Esophagus squamous epithelium (tissue), 5 donors: ENCODE measurements around the gene VAMP2. TPM values are rescaled to one million over a fixed set of nuclear protein-coding genes. Genes with fewer than 3 reads are reported as not detected.

Experiments
- DNase-seq: peaks from one replicate; lab custom pipeline; 2025; lab: John Stamatoyannopoulos, UW
- H3K27ac ChIP-seq, 4 donors: fragments of 200-600 bp; sonication (generic); one replicate each; pipeline ENCODE4 v1.5.1; 2016 to 2019; ENCODE audit warnings: mild to moderate bottlenecking in 1 of 4
- H3K27me3 ChIP-seq, 4 donors: fragments of 200-600 bp; sonication (generic); 1 replicate in 3 of 4; 2 replicates in 1 of 4; pipeline versions ENCODE4 v1.5.1 to v1.6.0; 2017 to 2021; ENCODE audit warnings: antibody characterized with exemption in 1 of 4
- H3K36me3 ChIP-seq, 3 donors: fragments of 200-600 bp; sonication (generic); one replicate each; pipeline ENCODE4 v1.5.1; 2016 to 2019
- H3K4me1 ChIP-seq, 3 donors: fragments of 200-600 bp; sonication (generic); one replicate each; pipeline ENCODE4 v1.5.1; 2017 to 2019
- H3K4me3 ChIP-seq, 4 donors: fragments of 200-600 bp; sonication (generic); 1 replicate in 3 of 4; 2 replicates in 1 of 4; pipeline ENCODE4 v1.5.1; 2016 to 2019; ENCODE audit warnings: mild to moderate bottlenecking in 2 of 4, moderate library complexity in 1 of 4
- H3K9me3 ChIP-seq, 3 donors: fragments of 200-600 bp; sonication (generic); one replicate each; pipeline ENCODE4 v1.5.1; 2016 to 2019
- CTCF ChIP-seq, 6 experiments: fragments of 450-650 bp in 4 of 6; fragments of 200-600 bp in 2 of 6; sonication (generic) in 2 of 6; IDR thresholded peaks; one replicate each; pipeline ENCODE4 v1.5.1; 2016 to 2019; ENCODE audit warnings: antibody characterized with exemption in 6 of 6, mild to moderate bottlenecking in 4 of 6, moderate library complexity in 4 of 6
- POLR2A ChIP-seq, 4 donors: fragments of 450-650 bp; IDR thresholded peaks; one replicate each; pipeline ENCODE4 v1.6.1; 2017; ENCODE audit warnings: antibody characterized with exemption in 4 of 4, mild to moderate bottlenecking in 4 of 4, moderate library complexity in 3 of 4
- WGBS, 2 donors: methylation state at CpG; one replicate each; pipeline ENCODE4 v1.1.5; 2018; 5-methylcytosine and 5-hydroxymethylcytosine counted together
- intact Hi-C: fragments of 100-400 bp; cut with DNase I; formaldehyde crosslinking; loops from one replicate; pipeline ENCODE4 v1.15.0; 2022
- total RNA-seq, 4 donors: library from RNA; depleted of rRNA; stranded (reverse); fragments of >200 nt; gene quantifications; one replicate each; pipeline ENCODE4 v1.1.0, GENCODE V29; 2016
- donor health status: DM: yes; HTN: yes; CAD: no.

The VAMP2 gene
- total RNA-seq, 4 donors from 2014 or later, result 6.2 to 20.4 (median 12.0) TPM

GRCh38 chr17:8161289-8162232 lies 1.2 kb downstream of the VAMP2 start:
- Histone ChIP-seq H3K27ac (peak overlapping the region; percentile 97 to 100 (median 99)), H3K4me1 (peaks cover 43 to 87% (median 56%) of the 10 kb centered on the region in 3 donors), H3K4me3 (peak overlapping the region; percentile 73 to 100 (median 89)), H3K36me3 (peaks cover 0 to 27% (median 7%) of the 10 kb centered on the region in 3 donors), H3K9me3 (no peaks in the 10 kb centered on the region), H3K27me3 (no peaks in the 10 kb centered on the region)
- no peak for DNase-seq
- WGBS, 2 donors, result 41 to 64% methylated on average over 12 to 16 of the region's 19 CpGs
- TF ChIP-seq POLR2A (IDR thresholded peaks at IDR 0.05), result no peak
- TF ChIP-seq CTCF (IDR thresholded peaks at IDR 0.05), result no peak
- intact Hi-C loops, result no loop called here

- TF ChIP-seq POLR2A (IDR thresholded peaks at IDR 0.05), result no peak
- TF ChIP-seq CTCF (IDR thresholded peaks at IDR 0.05), result no peak
- H3K4me3 ChIP-seq, result peak overlapping the region in 2 of 4 donors; percentile 4 to 5
- intact Hi-C loops, result no loop called here
- H3K27ac ChIP-seq, result peak overlapping the region; percentile 32 to 100 (median 99)
- 52 to 60% methylated on average over 5 of the region's 5 CpGs for WGBS, 2 donors
- H3K9me3 ChIP-seq, result no peaks in the 10 kb centered on the region
- no peak for DNase-seq
- H3K27me3 ChIP-seq, result no peaks in the 10 kb centered on the region
- H3K36me3 ChIP-seq, result peaks cover 0 to 27% (median 7%) of the 10 kb centered on the region in 3 donors
- H3K4me1 ChIP-seq, result peaks cover 36 to 79% (median 51%) of the 10 kb centered on the region in 3 donors
Measured at GRCh38 chr17:8160741-8161221, 2.0 kb downstream of the VAMP2 start.

- no peak for DNase-seq
- intact Hi-C loops, result no loop called here
- Histone ChIP-seq H3K27me3 (no peaks in the 10 kb centered on the region), H3K36me3 (peaks cover 0 to 27% (median 7%) of the 10 kb centered on the region in 3 donors), H3K27ac (peak overlapping the region in 3 of 4 donors; percentile 98 to 100 (median 100)), H3K4me3 (no peak overlapping the region), H3K4me1 (peaks cover 36 to 77% (median 51%) of the 10 kb centered on the region in 3 donors), H3K9me3 (no peaks in the 10 kb centered on the region)
- TF ChIP-seq CTCF (IDR thresholded peaks at IDR 0.05) (no peak), POLR2A (IDR thresholded peaks at IDR 0.05) (no peak)
- WGBS, 2 donors, result 57 to 69% methylated on average over 3 to 4 of the region's 4 CpGs
Measured at GRCh38 chr17:8160224-8160577, 2.5 kb downstream of the VAMP2 start.

GRCh38 chr17:8159459-8160223 lies 3.1 kb downstream of the VAMP2 start:
- peak overlapping the region; percentile 14 to 100 (median 80) for H3K27ac ChIP-seq
- intact Hi-C loops, result no loop called here
- no peak overlapping the region for H3K4me3 ChIP-seq
- 58 to 66% methylated on average over 3 to 4 of the region's 4 CpGs for WGBS, 2 donors
- DNase-seq, result no peak
- no peaks in the 10 kb centered on the region for H3K9me3 ChIP-seq
- peaks cover 37 to 78% (median 49%) of the 10 kb centered on the region in 3 donors for H3K4me1 ChIP-seq
- H3K27me3 ChIP-seq, result no peaks in the 10 kb centered on the region
- TF ChIP-seq CTCF (IDR thresholded peaks at IDR 0.05), result no peak
- no peak for TF ChIP-seq POLR2A (IDR thresholded peaks at IDR 0.05)
- peaks cover 0 to 27% (median 7%) of the 10 kb centered on the region in 3 donors for H3K36me3 ChIP-seq
